Retinal pigment epithelial cell (primary cell): ENCODE measurements around the gene MST1.

Experiments used
- DNase-seq: peaks from one replicate; pipeline ENCODE4 v3.0.0-alpha.2; 2010; ENCODE audit warnings: low read depth
- H3K4me3 ChIP-seq: 2 replicates; pipeline ENCODE4 v1.5.1; 2011; ENCODE audit warnings: mild to moderate bottlenecking, low read length, control low read depth, moderate library complexity
- TF ChIP-seq, protein P1 (sequence below): conservative IDR thresholded peaks from 2 replicates; pipeline ENCODE4 v1.5.1; 2011; ENCODE audit warnings: low read depth, low read length, control low read depth, inconsistent platforms

The MST1 gene

DNA sequence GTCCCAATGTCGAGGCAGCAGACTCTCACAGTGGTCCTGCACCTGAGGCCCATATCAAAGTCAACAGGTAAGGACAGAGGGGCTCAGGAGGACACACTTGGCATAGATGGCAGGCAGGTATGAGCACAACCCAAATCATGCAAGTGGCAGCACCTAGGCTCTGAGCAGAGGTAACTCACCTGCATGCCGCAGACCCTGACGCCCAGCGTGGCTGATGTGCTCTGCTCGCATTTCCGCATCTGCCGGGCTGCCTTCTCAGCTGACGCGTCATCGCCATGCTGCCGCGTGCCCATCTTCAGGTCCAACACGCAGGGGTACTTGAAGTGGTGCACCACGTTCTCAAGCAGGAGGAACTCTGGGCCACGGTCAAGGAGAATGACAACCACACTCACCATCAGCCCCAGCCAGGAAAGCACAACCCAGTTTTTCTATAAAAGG is 38.7 kb upstream of the MST1 start:
- TF ChIP-seq, protein P1, sequence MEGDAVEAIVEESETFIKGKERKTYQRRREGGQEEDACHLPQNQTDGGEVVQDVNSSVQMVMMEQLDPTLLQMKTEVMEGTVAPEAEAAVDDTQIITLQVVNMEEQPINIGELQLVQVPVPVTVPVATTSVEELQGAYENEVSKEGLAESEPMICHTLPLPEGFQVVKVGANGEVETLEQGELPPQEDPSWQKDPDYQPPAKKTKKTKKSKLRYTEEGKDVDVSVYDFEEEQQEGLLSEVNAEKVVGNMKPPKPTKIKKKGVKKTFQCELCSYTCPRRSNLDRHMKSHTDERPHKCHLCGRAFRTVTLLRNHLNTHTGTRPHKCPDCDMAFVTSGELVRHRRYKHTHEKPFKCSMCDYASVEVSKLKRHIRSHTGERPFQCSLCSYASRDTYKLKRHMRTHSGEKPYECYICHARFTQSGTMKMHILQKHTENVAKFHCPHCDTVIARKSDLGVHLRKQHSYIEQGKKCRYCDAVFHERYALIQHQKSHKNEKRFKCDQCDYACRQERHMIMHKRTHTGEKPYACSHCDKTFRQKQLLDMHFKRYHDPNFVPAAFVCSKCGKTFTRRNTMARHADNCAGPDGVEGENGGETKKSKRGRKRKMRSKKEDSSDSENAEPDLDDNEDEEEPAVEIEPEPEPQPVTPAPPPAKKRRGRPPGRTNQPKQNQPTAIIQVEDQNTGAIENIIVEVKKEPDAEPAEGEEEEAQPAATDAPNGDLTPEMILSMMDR = no peak
- no peak overlapping the region for H3K4me3 ChIP-seq
- no peak for DNase-seq

DNA sequence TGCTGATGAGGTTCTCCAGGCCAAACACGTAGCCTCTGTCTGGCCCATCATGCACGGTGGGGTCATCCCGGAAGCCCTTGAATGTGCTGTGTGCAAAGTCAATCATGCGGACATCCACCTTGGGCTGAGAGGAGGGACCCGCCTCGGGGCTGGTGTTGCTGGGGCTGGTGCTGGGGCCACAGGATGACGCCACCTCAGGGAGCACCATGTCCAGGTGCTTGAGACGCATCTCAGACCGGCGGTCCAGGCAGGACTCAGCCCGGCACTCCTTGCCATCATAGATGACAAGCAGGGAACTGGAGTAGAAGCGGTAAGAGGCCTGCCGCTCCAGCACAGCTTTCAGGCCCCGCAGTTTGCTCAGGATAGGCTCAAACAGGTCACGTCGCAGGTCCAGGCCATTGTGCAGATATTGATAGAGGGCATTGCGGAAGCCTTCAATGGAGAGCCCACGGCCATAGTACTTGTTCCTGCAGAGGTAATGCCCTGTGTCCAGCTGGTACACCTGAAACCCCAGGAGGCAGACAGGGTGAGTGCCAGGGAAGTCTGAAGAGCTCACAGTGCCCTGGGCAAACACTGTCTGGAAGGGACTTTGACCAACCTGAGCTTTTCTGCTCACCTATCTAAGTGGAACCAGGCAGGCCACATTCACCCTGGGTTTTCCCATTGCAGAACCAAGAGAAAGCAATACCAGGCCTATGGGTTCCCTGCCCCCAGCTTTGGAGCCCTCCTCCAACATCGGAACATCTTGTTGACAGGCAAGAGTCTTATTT is 38.1 kb upstream of the MST1 start:
- TF ChIP-seq, protein P1 = no peak
- DNase-seq = no peak
- no peak overlapping the region for H3K4me3 ChIP-seq

DNA sequence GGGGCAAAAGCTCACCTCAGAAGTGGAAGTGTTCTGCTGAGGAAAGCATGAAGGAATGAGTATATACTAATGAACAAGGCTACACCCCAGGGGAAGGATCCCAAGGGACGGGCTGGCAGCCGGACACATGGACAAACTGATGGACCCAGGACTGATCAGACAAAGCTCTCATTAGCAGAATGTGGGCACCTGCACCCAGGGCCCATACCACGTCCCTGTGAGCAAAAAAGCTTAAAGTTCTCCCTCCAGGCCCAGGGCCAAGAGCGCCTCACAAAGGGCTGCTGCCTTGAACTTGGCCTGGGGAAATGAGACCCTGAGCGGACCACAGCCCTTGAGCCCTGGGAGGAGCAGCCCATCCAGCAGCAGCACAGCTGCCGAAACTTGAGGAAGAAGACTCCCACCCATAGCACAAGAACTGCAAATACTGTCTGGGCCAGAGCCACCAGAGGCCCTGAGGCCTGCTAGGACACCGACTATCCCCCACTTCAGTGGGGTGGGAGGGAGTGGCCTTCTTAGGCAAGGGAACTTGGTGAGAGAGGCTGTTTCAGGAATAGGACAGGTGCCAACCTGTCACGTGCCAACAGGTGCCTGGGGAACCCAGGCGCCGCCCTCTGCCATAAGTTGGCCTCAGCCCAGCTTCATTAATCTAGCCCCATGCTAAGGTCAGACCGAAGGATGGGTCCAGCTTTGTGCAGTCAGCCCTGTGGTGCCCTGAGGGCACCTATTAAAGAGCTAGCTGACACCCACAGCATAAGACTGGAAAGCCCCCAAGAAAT is 36.8 kb upstream of the MST1 start:
- no peak overlapping the region for H3K4me3 ChIP-seq
- DNase-seq = no peak
- TF ChIP-seq, protein P1 = no peak

DNA sequence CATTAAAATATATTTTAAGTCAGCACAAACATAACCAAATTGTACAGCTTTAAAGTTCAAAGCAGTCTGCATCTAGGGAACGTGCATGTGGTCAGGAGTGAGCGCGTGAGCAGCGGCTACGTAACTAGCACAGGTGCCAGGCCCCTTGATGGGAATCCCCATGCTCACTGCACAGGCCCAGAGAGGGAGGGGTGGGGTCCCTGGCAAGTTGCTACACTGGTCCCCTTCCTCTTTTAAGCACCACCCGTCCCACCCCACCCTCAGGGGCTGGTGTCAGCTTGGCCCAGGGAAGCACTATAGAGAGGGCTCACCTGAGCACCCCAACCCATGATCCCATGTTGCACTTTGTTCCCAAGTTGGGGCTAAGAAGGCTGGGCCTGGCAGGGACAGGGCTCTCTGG is 35.3 kb upstream of the MST1 start:
- peak overlapping the region; percentile 62 for H3K4me3 ChIP-seq
- TF ChIP-seq, protein P1 = no peak
- no peak for DNase-seq

DNA sequence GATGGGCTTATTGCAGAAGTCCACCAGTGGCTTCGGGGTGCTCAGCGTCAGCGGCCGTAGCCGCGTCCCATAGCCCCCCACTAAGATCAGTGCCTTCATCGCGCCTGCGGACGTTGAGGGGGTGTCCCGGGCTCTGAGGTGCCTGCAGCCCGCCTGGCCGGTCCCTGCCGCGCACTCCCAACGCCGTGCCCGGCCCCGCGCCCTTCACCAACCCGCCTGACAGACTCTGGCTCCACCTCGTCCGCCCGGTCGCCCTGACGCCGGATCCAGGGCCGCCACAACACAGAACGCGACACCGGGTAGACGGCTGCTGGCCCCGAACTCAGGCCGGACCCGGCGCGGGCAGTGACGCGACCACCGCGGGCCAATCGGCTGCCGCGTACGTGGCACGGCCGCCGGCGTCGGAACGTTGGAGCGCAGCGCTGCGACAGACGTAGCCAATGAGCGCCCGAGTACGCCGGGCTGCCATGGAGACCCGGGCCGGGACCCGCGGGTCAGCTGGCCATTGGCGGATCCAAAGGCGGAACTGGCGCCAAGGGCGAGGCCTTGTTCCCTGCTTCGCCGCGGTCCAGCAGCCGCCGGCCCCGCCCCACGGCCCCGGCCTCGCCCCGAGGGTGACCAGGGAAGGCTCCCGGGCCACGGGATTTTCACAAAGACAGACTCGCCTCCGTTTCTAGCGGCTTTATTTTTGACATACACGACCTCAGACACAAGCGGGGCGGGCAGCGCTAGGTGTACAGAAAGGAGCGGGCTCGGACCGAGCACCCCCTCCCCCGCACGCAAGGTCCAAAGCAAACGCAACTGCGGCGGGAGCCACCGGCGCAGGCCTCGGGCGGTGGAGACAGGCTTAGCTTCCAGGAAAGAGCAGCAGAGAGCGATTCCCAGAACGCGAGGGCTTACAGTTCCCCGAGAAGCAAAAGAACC is 34.6 kb upstream of the MST1 start, which contains the start of gene GMPPB:
Gene GMPPB, minus strand, starts transcription at position 324 of the 924 bp plus-strand sequence. Its CDS starts 225 bp downstream, at position 99.
- TF ChIP-seq, protein P1 = no peak
- H3K4me3 ChIP-seq = peak within 1 kb of the TSS; percentile 98
- peak; percentile 88 for DNase-seq

DNA sequence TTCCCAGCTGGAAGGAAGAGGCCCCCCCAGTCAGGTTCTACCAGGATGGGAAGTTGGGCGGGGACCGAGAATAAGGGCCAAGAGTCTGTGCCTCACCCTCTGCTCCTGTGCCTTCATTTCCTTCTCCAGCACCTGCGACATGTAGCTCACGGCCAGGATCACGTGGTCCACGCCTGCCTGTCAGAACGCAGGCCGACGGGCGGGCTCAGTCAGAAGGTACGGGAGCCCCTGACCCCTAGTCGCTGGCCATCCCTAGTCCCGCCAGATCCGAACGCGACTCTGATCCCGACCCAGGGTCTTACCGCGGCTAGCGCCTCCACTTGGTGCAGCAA is 34.0 kb upstream of the MST1 start:
- DNase-seq = no peak
- peak overlapping the region; percentile 98 for H3K4me3 ChIP-seq
- TF ChIP-seq, protein P1 = no peak
